A673 (cell line): ENCODE measurements around the gene RHOD.

Experiments used
- EZH2 ChIP-seq: fragments of 200-600 bp; sonication (generic); IDR thresholded peaks from 2 replicates; pipeline ENCODE4 v1.6.1; 2017; ENCODE audit warnings: borderline replicate concordance, low read depth, mild to moderate bottlenecking, mixed read lengths, antibody characterized with exemption, low read length; ENCODE audit not compliant: poor library complexity, severe bottlenecking
- TF ChIP-seq, protein P1 (sequence below): fragments of 300-800, 200-600 bp; sonication (generic); conservative IDR thresholded peaks from 2 replicates; pipeline ENCODE4 v1.5.1; 2017; ENCODE audit warnings: low read depth, mild to moderate bottlenecking, antibody characterized with exemption, low read length, moderate library complexity, mixed read lengths

DNA sequence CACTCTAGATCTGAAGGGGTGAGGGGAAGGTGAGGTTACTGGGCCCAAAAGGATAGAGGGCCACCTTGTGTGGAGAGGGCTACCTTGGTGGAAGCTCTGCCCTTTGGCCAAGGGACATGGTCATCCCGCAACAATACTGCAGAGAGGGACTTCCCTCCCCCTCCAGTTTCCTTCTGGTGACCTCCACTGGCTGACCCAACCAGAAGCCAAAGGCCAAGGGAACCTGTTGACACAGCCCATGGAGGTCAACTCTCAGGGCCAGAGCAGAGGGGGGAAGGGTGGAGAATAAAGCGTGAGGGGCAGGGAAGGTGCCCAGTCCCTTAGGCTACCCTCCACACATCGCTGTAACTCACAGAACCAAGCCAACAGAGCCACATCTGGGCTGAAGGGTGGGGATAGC, 15.0 kb upstream of the RHOD start:
- TF ChIP-seq, protein P1, sequence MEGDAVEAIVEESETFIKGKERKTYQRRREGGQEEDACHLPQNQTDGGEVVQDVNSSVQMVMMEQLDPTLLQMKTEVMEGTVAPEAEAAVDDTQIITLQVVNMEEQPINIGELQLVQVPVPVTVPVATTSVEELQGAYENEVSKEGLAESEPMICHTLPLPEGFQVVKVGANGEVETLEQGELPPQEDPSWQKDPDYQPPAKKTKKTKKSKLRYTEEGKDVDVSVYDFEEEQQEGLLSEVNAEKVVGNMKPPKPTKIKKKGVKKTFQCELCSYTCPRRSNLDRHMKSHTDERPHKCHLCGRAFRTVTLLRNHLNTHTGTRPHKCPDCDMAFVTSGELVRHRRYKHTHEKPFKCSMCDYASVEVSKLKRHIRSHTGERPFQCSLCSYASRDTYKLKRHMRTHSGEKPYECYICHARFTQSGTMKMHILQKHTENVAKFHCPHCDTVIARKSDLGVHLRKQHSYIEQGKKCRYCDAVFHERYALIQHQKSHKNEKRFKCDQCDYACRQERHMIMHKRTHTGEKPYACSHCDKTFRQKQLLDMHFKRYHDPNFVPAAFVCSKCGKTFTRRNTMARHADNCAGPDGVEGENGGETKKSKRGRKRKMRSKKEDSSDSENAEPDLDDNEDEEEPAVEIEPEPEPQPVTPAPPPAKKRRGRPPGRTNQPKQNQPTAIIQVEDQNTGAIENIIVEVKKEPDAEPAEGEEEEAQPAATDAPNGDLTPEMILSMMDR = no peak
- TF ChIP-seq EZH2 = no peak
